OCI-LY3 (cell line): Measurements from ENCODE around the gene SLC5A1.

Experiments used
- H2AFZ ChIP-seq: fragments of 200-600, 300-600 bp; shearing (Covaris generic); 2 replicates; pipeline ENCODE4 v1.6.0; 2014; ENCODE audit warnings: antibody characterized with exemption, low read depth, low read length
- H3K27ac ChIP-seq: fragments of 200-600, 300-600 bp; sonication (generic); 2 replicates; pipeline ENCODE4 v1.5.1; 2014; ENCODE audit warnings: mild to moderate bottlenecking, low read length, moderate library complexity, mixed read lengths
- H3K27me3 ChIP-seq: fragments of 200-600, 300-600 bp; sonication (generic); 2 replicates; pipeline ENCODE4 v1.6.1; 2014; ENCODE audit warnings: low read depth, low read length, mixed read lengths
- H3K36me3 ChIP-seq: fragments of 200-600, 300-600 bp; sonication (generic); replicated peaks from 2 replicates; pipeline ENCODE3; 2014; ENCODE audit warnings: low read depth, low read length, mixed read lengths
- H3K4me1 ChIP-seq: fragments of 300-600, 200-600 bp; sonication (generic); 2 replicates; pipeline ENCODE4 v1.6.1; 2014; ENCODE audit warnings: low read length, mixed read lengths
- H3K4me2 ChIP-seq: fragments of 200-600, 300-600 bp; sonication (generic); 2 replicates; pipeline ENCODE4 v1.6.1; 2014; ENCODE audit warnings: low read length, mixed read lengths
- H3K4me3 ChIP-seq: fragments of 300-600, 200-600 bp; sonication (generic); 2 replicates; pipeline ENCODE4 v1.5.1; 2014; ENCODE audit warnings: antibody characterized with exemption, mild to moderate bottlenecking, low read length, moderate library complexity
- H3K79me2 ChIP-seq: fragments of 300-600, 200-600 bp; shearing (Covaris generic); 2 replicates; pipeline ENCODE4 v1.6.1; 2014; ENCODE audit warnings: mild to moderate bottlenecking, low read length, mixed read lengths
- H3K9ac ChIP-seq: fragments of 300-600, 200-600 bp; shearing (Covaris generic); 2 replicates; pipeline ENCODE4 v1.6.0; 2014; ENCODE audit warnings: mild to moderate bottlenecking, low read length, moderate library complexity
- H3K9me3 ChIP-seq: fragments of 200-600, 300-600 bp; shearing (Covaris generic); 2 replicates; pipeline ENCODE4 v1.6.1; 2014; ENCODE audit warnings: low read length, mixed read lengths; ENCODE audit not compliant: insufficient read depth
- H4K20me1 ChIP-seq: fragments of 200-600, 300-600 bp; sonication (generic); 2 replicates; pipeline ENCODE4 v1.6.1; 2016; ENCODE audit warnings: low read length, mixed read lengths; ENCODE audit not compliant: insufficient read depth
- EZH2phosphoT487 ChIP-seq: fragments of 200-600 bp; shearing (Covaris generic); IDR thresholded peaks from 2 replicates; pipeline ENCODE4 v1.6.1; 2018; ENCODE audit warnings: antibody characterized with exemption, mixed run types, low read depth
- TF ChIP-seq, protein P1 (sequence below): fragments of 200-600, 300-600 bp; sonication (generic); IDR thresholded peaks from 2 replicates; pipeline ENCODE4 v1.5.1; 2014; ENCODE audit warnings: antibody characterized with exemption, low read length, low read depth

Gene SLC5A1

DNA sequence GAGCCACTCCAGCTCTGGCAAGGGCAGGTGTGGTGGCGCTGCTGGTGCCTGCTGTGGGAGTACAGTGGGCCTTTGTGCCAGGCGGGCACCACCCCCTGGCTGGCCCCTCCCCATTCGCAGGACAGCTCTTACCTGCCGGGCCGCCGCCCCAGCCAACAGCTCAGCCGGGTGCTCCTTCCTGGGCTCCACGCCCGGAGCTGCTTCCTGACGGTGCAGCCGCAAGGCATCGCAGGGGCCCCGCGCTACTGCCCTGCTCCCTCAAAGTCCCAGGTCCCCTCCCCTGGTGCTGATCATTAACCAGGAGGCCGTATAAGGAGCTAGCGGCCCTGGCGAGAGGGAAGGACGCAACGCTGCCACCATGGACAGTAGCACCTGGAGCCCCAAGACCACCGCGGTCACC lies at the start of gene SLC5A1:
Gene SLC5A1 (plus strand): TSS at position 338 of the 400 bp plus-strand sequence. CDS start 21 bp downstream, at position 359.
- Histone ChIP-seq H3K9me3 (no peaks in the 10 kb centered on the region), H3K27ac (no peak within 1 kb of the TSS), H3K79me2 (no peaks in the 10 kb centered on the region), H3K4me2 (no peak within 1 kb of the TSS), H2AFZ (no peak within 1 kb of the TSS), H3K4me1 (no peaks in the 10 kb centered on the region), H3K27me3 (peaks cover 39% of the 10 kb centered on the region), H3K9ac (no peak within 1 kb of the TSS), H4K20me1 (no peaks in the 10 kb centered on the region; the same call in 1 of the 2 replicates), H3K36me3 (no peaks in the 10 kb centered on the region), H3K4me3 (no peak within 1 kb of the TSS)
- TF ChIP-seq EZH2phosphoT487, result no peak
- TF ChIP-seq, protein P1, sequence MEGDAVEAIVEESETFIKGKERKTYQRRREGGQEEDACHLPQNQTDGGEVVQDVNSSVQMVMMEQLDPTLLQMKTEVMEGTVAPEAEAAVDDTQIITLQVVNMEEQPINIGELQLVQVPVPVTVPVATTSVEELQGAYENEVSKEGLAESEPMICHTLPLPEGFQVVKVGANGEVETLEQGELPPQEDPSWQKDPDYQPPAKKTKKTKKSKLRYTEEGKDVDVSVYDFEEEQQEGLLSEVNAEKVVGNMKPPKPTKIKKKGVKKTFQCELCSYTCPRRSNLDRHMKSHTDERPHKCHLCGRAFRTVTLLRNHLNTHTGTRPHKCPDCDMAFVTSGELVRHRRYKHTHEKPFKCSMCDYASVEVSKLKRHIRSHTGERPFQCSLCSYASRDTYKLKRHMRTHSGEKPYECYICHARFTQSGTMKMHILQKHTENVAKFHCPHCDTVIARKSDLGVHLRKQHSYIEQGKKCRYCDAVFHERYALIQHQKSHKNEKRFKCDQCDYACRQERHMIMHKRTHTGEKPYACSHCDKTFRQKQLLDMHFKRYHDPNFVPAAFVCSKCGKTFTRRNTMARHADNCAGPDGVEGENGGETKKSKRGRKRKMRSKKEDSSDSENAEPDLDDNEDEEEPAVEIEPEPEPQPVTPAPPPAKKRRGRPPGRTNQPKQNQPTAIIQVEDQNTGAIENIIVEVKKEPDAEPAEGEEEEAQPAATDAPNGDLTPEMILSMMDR, result no peak

DNA sequence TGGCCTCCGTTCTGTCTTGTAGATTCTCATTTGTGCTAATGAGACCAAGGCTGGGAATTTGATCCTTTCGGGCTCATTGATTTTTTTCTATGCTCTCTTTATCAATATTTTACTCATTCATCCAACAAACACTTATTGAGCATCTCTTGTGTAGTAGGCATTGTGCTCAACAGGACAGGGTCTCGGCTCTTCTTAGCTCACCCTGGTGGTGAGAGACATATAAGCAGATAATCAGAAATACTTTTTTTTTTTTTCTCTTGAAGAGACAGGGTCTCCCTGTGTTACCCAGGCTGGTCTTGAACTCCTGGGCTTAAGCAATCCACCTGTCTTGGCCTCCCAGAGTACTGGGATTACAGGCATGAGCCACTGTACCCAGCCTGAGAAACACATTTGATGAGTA lies 48.0 kb upstream of the SLC5A1 start:
- no peaks in the 10 kb centered on the region for H4K20me1 ChIP-seq
- no peaks in the 10 kb centered on the region for H3K9me3 ChIP-seq
- TF ChIP-seq, protein P1, result peak; percentile 29; the same call in 1 of the 2 replicates
- TF ChIP-seq EZH2phosphoT487, result no peak
- no peak overlapping the region for H3K4me3 ChIP-seq
- H3K9ac ChIP-seq, result no peak overlapping the region
- no peaks in the 10 kb centered on the region for H3K36me3 ChIP-seq
- H3K4me1 ChIP-seq, result no peaks in the 10 kb centered on the region
- H3K27ac ChIP-seq, result no peak overlapping the region
- peaks cover 26% of the 10 kb centered on the region for H3K27me3 ChIP-seq
- H2AFZ ChIP-seq, result no peak overlapping the region
- no peak overlapping the region for H3K4me2 ChIP-seq
- no peaks in the 10 kb centered on the region for H3K79me2 ChIP-seq

- H3K9me3 ChIP-seq, result no peaks in the 10 kb centered on the region
Observed at GRCh38 chr22:31995807-31996206, 47.3 kb upstream of the SLC5A1 start.

GRCh38 chr22:31998784-31999385 lies 44.2 kb upstream of the SLC5A1 start:
- Histone ChIP-seq H3K4me3 (no peak overlapping the region), H3K36me3 (no peaks in the 10 kb centered on the region), H3K79me2 (no peaks in the 10 kb centered on the region), H3K4me1 (no peaks in the 10 kb centered on the region), H2AFZ (no peak overlapping the region), H3K9ac (no peak overlapping the region), H3K9me3 (no peaks in the 10 kb centered on the region), H3K27ac (no peak overlapping the region), H4K20me1 (no peaks in the 10 kb centered on the region), H3K27me3 (peaks cover 13% of the 10 kb centered on the region), H3K4me2 (no peak overlapping the region)
- TF ChIP-seq EZH2phosphoT487, result no peak
- TF ChIP-seq, protein P1, result no peak

More at GRCh38 chr22:31995807-31996206, 47.3 kb upstream of the SLC5A1 start:
- H3K36me3 ChIP-seq, result no peaks in the 10 kb centered on the region
- no peak overlapping the region for H2AFZ ChIP-seq
- H3K4me1 ChIP-seq, result no peaks in the 10 kb centered on the region
- H3K79me2 ChIP-seq, result no peaks in the 10 kb centered on the region
- H3K27ac ChIP-seq, result no peak overlapping the region
- H4K20me1 ChIP-seq, result no peaks in the 10 kb centered on the region
- H3K4me2 ChIP-seq, result no peak overlapping the region
- peaks cover 19% of the 10 kb centered on the region for H3K27me3 ChIP-seq
- H3K4me3 ChIP-seq, result no peak overlapping the region
- H3K9ac ChIP-seq, result no peak overlapping the region
- no peak for TF ChIP-seq EZH2phosphoT487
- TF ChIP-seq, protein P1, result no peak
